ENCODE results near the gene NECTIN3. TPM values are rescaled to one million over a fixed set of nuclear protein-coding genes. Genes with fewer than 3 reads are reported as not detected.

Gene NECTIN3
- 1 to 10 TPM; 4.4 to 7.1 (median 5.8) TPM for total RNA-seq

- intact Hi-C loops (cut with DNase I; ENCODE audit: low total_unique reads) = no loop called here
- H3K4me3 ChIP-seq (ENCODE audit: low read depth, poor library complexity, severe bottlenecking) = peak within 1 kb of the TSS; percentile 50
- 0 to 1% methylated on average over 45 to 50 of the region's 79 CpGs for WGBS, 2 donors
- peak; percentile 84 to 98 for DNase-seq (ENCODE audit: low spot score in 2 of 2)
- TF ChIP-seq POLR2A (IDR thresholded peaks at IDR 0.05) = no peak
- TF ChIP-seq CTCF (IDR thresholded peaks at IDR 0.05) = no peak
Observed at GRCh38 chr3:111071257-111072030, at the start of gene NECTIN3. TSS of gene NECTIN3 (plus strand) at chr3:111071816. CDS start at chr3:111072018, 202 bp downstream.

GRCh38 chr3:111027868-111028267, 43.7 kb upstream of the NECTIN3 start:
- 41 to 58% methylated on average over 1 of the region's 1 CpG for WGBS, 2 donors
- DNase-seq (ENCODE audit: low spot score in 2 of 2) = no peak
- TF ChIP-seq POLR2A (IDR thresholded peaks at IDR 0.05) = no peak
- no peak for TF ChIP-seq CTCF (IDR thresholded peaks at IDR 0.05)
- H3K4me3 ChIP-seq (ENCODE audit: low read depth, poor library complexity, severe bottlenecking) = no peak overlapping the region
- intact Hi-C loops (cut with DNase I; ENCODE audit: low total_unique reads) = no loop called here

- 87 to 89% methylated on average over 2 of the region's 2 CpGs for WGBS, 2 donors
- no peak for TF ChIP-seq CTCF (IDR thresholded peaks at IDR 0.05)
- TF ChIP-seq POLR2A (IDR thresholded peaks at IDR 0.05) = no peak
Observed at GRCh38 chr3:111031538-111031937, 40.1 kb upstream of the NECTIN3 start.

GRCh38 chr3:111032677-111033076, 38.9 kb upstream of the NECTIN3 start:
- TF ChIP-seq POLR2A (IDR thresholded peaks at IDR 0.05) (no peak), CTCF (IDR thresholded peaks at IDR 0.05) (no peak)
- 83 to 88% methylated on average over 3 of the region's 3 CpGs for WGBS, 2 donors
- H3K4me3 ChIP-seq (ENCODE audit: low read depth, poor library complexity, severe bottlenecking) = no peak overlapping the region
- no peak for DNase-seq (ENCODE audit: low spot score in 2 of 2)
- intact Hi-C loops (cut with DNase I; ENCODE audit: low total_unique reads) = no loop called here

More at GRCh38 chr3:111031538-111031937, 40.1 kb upstream of the NECTIN3 start:
- H3K4me3 ChIP-seq (ENCODE audit: low read depth, poor library complexity, severe bottlenecking) = no peak overlapping the region
- intact Hi-C loops (cut with DNase I; ENCODE audit: low total_unique reads) = no loop called here
- no peak for DNase-seq (ENCODE audit: low spot score in 2 of 2)

- TF ChIP-seq CTCF (IDR thresholded peaks at IDR 0.05) (no peak), POLR2A (IDR thresholded peaks at IDR 0.05) (no peak)
- no peak for DNase-seq (ENCODE audit: low spot score in 2 of 2)
- no peak overlapping the region for H3K4me3 ChIP-seq (ENCODE audit: low read depth, poor library complexity, severe bottlenecking)
- intact Hi-C loops (cut with DNase I; ENCODE audit: low total_unique reads) = no loop called here
- WGBS, 2 donors = 92 to 95% methylated on average over 1 of the region's 1 CpG
Observed at GRCh38 chr3:111033470-111034050, 38.1 kb upstream of the NECTIN3 start.
